GM23248 (cell line): Measurements from ENCODE around the gene PLA2G4C. TPM values are rescaled to one million over a fixed set of nuclear protein-coding genes. Genes with fewer than 3 reads are reported as not detected.

Experiments
- DNase-seq: peaks from one replicate; pipeline ENCODE4 v3.0.0-alpha.2; 2015
- H2AFZ ChIP-seq: fragments of 200-600 bp; sonication (generic); 2 replicates; pipeline ENCODE4 v1.6.1; 2016; ENCODE audit warnings: antibody characterized with exemption
- H3F3A ChIP-seq: fragments of 200-600 bp; sonication (generic); 2 replicates; pipeline ENCODE4 v1.6.1; 2016; ENCODE audit warnings: mild to moderate bottlenecking, antibody characterized with exemption, mixed run types; ENCODE audit not compliant: insufficient read depth
- H3K27ac ChIP-seq: fragments of 200-600 bp; sonication (generic); 2 replicates; pipeline ENCODE4 v1.5.1; 2016; ENCODE audit warnings: mild to moderate bottlenecking
- H3K27me3 ChIP-seq: fragments of 200-600 bp; sonication (generic); replicated peaks from 2 replicates; pipeline ENCODE4 v1.6.1; 2016; ENCODE audit warnings: mild to moderate bottlenecking; ENCODE audit not compliant: insufficient read depth
- H3K36me3 ChIP-seq: fragments of 200-600 bp; sonication (generic); 2 replicates; pipeline ENCODE4 v1.6.1; 2016; ENCODE audit warnings: low read depth, mild to moderate bottlenecking
- H3K4me1 ChIP-seq: fragments of 200-600 bp; sonication (generic); 2 replicates; pipeline ENCODE4 v1.6.1; 2016; ENCODE audit warnings: mild to moderate bottlenecking; ENCODE audit not compliant: insufficient read depth
- H3K4me2 ChIP-seq: fragments of 200-600 bp; sonication (generic); one replicate; pipeline ENCODE4 v1.6.1; 2016; ENCODE audit warnings: mild to moderate bottlenecking; ENCODE audit not compliant: unreplicated experiment
- H3K4me3 ChIP-seq: fragments of 200-600 bp; sonication (generic); 2 replicates; pipeline ENCODE4 v1.5.1; 2016; ENCODE audit warnings: mild to moderate bottlenecking
- H3K79me2 ChIP-seq: fragments of 200-600 bp; sonication (generic); 2 replicates; pipeline ENCODE4 v1.6.1; 2016; ENCODE audit warnings: mild to moderate bottlenecking; ENCODE audit not compliant: insufficient read depth
- H3K9ac ChIP-seq: fragments of 200-600 bp; sonication (generic); 2 replicates; pipeline ENCODE4 v1.6.1; 2016; ENCODE audit warnings: mild to moderate bottlenecking
- H3K9me2 ChIP-seq: fragments of 200-600 bp; sonication (generic); 2 replicates; pipeline ENCODE4 v1.6.1; 2016; ENCODE audit warnings: mixed run types, mild to moderate bottlenecking, moderate library complexity; ENCODE audit not compliant: insufficient read depth
- H3K9me3 ChIP-seq: fragments of 200-600 bp; sonication (generic); one replicate; pipeline ENCODE4 v1.6.1; 2017; ENCODE audit warnings: low read depth
- H4K20me1 ChIP-seq: fragments of 200-600 bp; sonication (generic); 2 replicates; pipeline ENCODE4 v1.6.0; 2016; ENCODE audit not compliant: insufficient read depth
- EZH2 ChIP-seq: fragments of 200-600 bp; sonication (generic); IDR thresholded peaks from 2 replicates; pipeline ENCODE4 v1.6.1; 2018; ENCODE audit warnings: antibody characterized with exemption, mild to moderate bottlenecking; ENCODE audit not compliant: insufficient read depth, poor library complexity, severe bottlenecking
- EZH2phosphoT487 ChIP-seq: fragments of 200-600 bp; sonication (generic); IDR thresholded peaks from 2 replicates; pipeline ENCODE4 v1.6.1; 2018; ENCODE audit warnings: antibody characterized with exemption, moderate library complexity, mild to moderate bottlenecking, low read depth; ENCODE audit not compliant: insufficient read depth
- WGBS, 2 experiments: methylation state at CpG; one replicate each; pipeline ENCODE4 v1.1.6; 2015 to 2017; ENCODE audit warnings: low lambda C conversion rate in 2 of 2, low coverage in 1 of 2; ENCODE audit errors: missing lambda C conversion rate in 2 of 2; 5-methylcytosine and 5-hydroxymethylcytosine counted together
- in situ Hi-C: fragments of 300-500 bp; cut with MboI; formaldehyde crosslinking; loops from 2 replicates; pipeline ENCODE4 v1.15.0; 2020
- polyA plus RNA-seq: library from polyadenylated mRNA; unstranded; fragments of >200 nt; fragmentation: Nextera tagmentation; extraction: Ambion mirVana; gene quantifications from 2 replicates; pipeline ENCODE4 v1.2.1, GENCODE V29; 2016
- total RNA-seq: library from RNA; depleted of rRNA; stranded (reverse); fragments of >200 nt; shearing (Covaris generic); gene quantifications from 2 replicates; pipeline ENCODE4 v1.2.3, GENCODE V29; 2014

PLA2G4C gene
- total and polyA plus RNA-seq, 2 experiments from 2014 or later: 0.76 to 1.9 TPM

GRCh38 chr19:48149430-48149829 is 38.8 kb upstream of the PLA2G4C start:
- Histone ChIP-seq H3K4me1 (no peaks in the 10 kb centered on the region), H3K9me3 (no peaks in the 10 kb centered on the region), H2AFZ (no peak overlapping the region), H3F3A (no peaks in the 10 kb centered on the region), H3K27me3 (no peaks in the 10 kb centered on the region), H3K9me2 (no peaks in the 10 kb centered on the region), H3K4me2 (no peak overlapping the region), H3K27ac (no peak overlapping the region), H3K79me2 (no peaks in the 10 kb centered on the region), H3K9ac (no peak overlapping the region), H3K36me3 (no peaks in the 10 kb centered on the region), H4K20me1 (no peaks in the 10 kb centered on the region), H3K4me3 (no peak overlapping the region)
- DNase-seq: no peak
- TF ChIP-seq EZH2phosphoT487 (no peak), EZH2 (no peak)
- 92 to 94% methylated on average over 6 of the region's 6 CpGs for WGBS, 2 experiments
- in situ Hi-C loops: no loop called here

GRCh38 chr19:48148576-48148975 is 38.0 kb upstream of the PLA2G4C start:
- H4K20me1 ChIP-seq: no peaks in the 10 kb centered on the region
- no peak overlapping the region for H3K4me3 ChIP-seq
- H3K4me1 ChIP-seq: no peaks in the 10 kb centered on the region
- WGBS, 2 experiments: 94 to 95% methylated on average over 9 of the region's 9 CpGs
- H3K9me3 ChIP-seq: no peaks in the 10 kb centered on the region
- no peak overlapping the region for H3K27ac ChIP-seq
- no peak for TF ChIP-seq EZH2
- no peak for TF ChIP-seq EZH2phosphoT487
- no peaks in the 10 kb centered on the region for H3K79me2 ChIP-seq
- H3K9me2 ChIP-seq: no peaks in the 10 kb centered on the region
- in situ Hi-C loops: no loop called here
- no peaks in the 10 kb centered on the region for H3K27me3 ChIP-seq
- H3K4me2 ChIP-seq: no peak overlapping the region
- no peaks in the 10 kb centered on the region for H3F3A ChIP-seq
- no peak overlapping the region for H2AFZ ChIP-seq
- H3K36me3 ChIP-seq: no peaks in the 10 kb centered on the region
- DNase-seq: no peak
- H3K9ac ChIP-seq: no peak overlapping the region

- no peaks in the 10 kb centered on the region for H3K4me1 ChIP-seq
- no peaks in the 10 kb centered on the region for H3K27me3 ChIP-seq
- no peaks in the 10 kb centered on the region for H3K9me2 ChIP-seq
- TF ChIP-seq EZH2phosphoT487: no peak
- TF ChIP-seq EZH2: no peak
- no peaks in the 10 kb centered on the region for H3K79me2 ChIP-seq
- H3K4me2 ChIP-seq: no peak overlapping the region
- H4K20me1 ChIP-seq: no peaks in the 10 kb centered on the region
- no peaks in the 10 kb centered on the region for H3K9me3 ChIP-seq
- H3K9ac ChIP-seq: no peak overlapping the region
- DNase-seq: no peak
- H3K4me3 ChIP-seq: no peak overlapping the region
- H2AFZ ChIP-seq: no peak overlapping the region
- H3K27ac ChIP-seq: no peak overlapping the region
- 88 to 99% methylated on average over 4 of the region's 4 CpGs for WGBS, 2 experiments
- H3K36me3 ChIP-seq: no peaks in the 10 kb centered on the region
- in situ Hi-C loops: no loop called here
- H3F3A ChIP-seq: no peaks in the 10 kb centered on the region
Observed at GRCh38 chr19:48147597-48148175, 37.1 kb upstream of the PLA2G4C start.

- no peak overlapping the region for H3K9ac ChIP-seq
- no peak for DNase-seq
- H4K20me1 ChIP-seq: no peaks in the 10 kb centered on the region
- H3K4me2 ChIP-seq: no peak overlapping the region
- H3K9me3 ChIP-seq: no peaks in the 10 kb centered on the region
- H3F3A ChIP-seq: no peaks in the 10 kb centered on the region
- no peaks in the 10 kb centered on the region for H3K27me3 ChIP-seq
- no peaks in the 10 kb centered on the region for H3K9me2 ChIP-seq
- H3K4me3 ChIP-seq: no peak overlapping the region
- no peaks in the 10 kb centered on the region for H3K4me1 ChIP-seq
- no peaks in the 10 kb centered on the region for H3K79me2 ChIP-seq
- no peak overlapping the region for H3K27ac ChIP-seq
- no peaks in the 10 kb centered on the region for H3K36me3 ChIP-seq
- 79 to 86% methylated on average over 6 of the region's 6 CpGs for WGBS, 2 experiments
- no peak for TF ChIP-seq EZH2
- TF ChIP-seq EZH2phosphoT487: no peak
- H2AFZ ChIP-seq: no peak overlapping the region
- in situ Hi-C loops: no loop called here
Observed at GRCh38 chr19:48139053-48139452, 28.4 kb upstream of the PLA2G4C start.

GRCh38 chr19:48137411-48137810 is 26.8 kb upstream of the PLA2G4C start:
- TF ChIP-seq EZH2phosphoT487 (no peak), EZH2 (no peak)
- DNase-seq: no peak
- no peaks in the 10 kb centered on the region for H3K9me2 ChIP-seq
- H3K9me3 ChIP-seq: no peaks in the 10 kb centered on the region
- no peak overlapping the region for H3K4me2 ChIP-seq
- H4K20me1 ChIP-seq: no peaks in the 10 kb centered on the region
- H3K9ac ChIP-seq: no peak overlapping the region
- in situ Hi-C loops: no loop called here
- 97 to 99% methylated on average over 26 of the region's 26 CpGs for WGBS, 2 experiments
- H3K27ac ChIP-seq: no peak overlapping the region
- H3K36me3 ChIP-seq: no peaks in the 10 kb centered on the region
- no peak overlapping the region for H3K4me3 ChIP-seq
- no peaks in the 10 kb centered on the region for H3K27me3 ChIP-seq
- H3K79me2 ChIP-seq: no peaks in the 10 kb centered on the region
- no peaks in the 10 kb centered on the region for H3F3A ChIP-seq
- no peaks in the 10 kb centered on the region for H3K4me1 ChIP-seq
- H2AFZ ChIP-seq: no peak overlapping the region
